Chondrocyte (in vitro differentiated cells): ENCODE measurements around the gene OSBPL1A. TPM values are rescaled to one million over a fixed set of nuclear protein-coding genes. Genes with fewer than 3 reads are reported as not detected.

Experiments used
- DNase-seq: peaks from one replicate; pipeline ENCODE4 v3.0.0; 2021; ENCODE audit warnings: mixed read lengths, low spot score
- H3K27ac Mint-ChIP-seq: one replicate; pipeline ENCODE4 v1.8.0; 2021; ENCODE audit warnings: mild to moderate bottlenecking, moderate library complexity, mixed read lengths; ENCODE audit not compliant: unreplicated experiment
- H3K27me3 Mint-ChIP-seq: 2 replicates; pipeline ENCODE4 v1.8.0; 2021; ENCODE audit warnings: low read depth, mixed read lengths
- H3K36me3 Mint-ChIP-seq: 2 replicates; pipeline ENCODE4 v1.8.0; 2021; ENCODE audit warnings: low read depth, mixed read lengths
- H3K4me1 Mint-ChIP-seq: 2 replicates; pipeline ENCODE4 v1.8.0; 2021; ENCODE audit warnings: low read depth, mild to moderate bottlenecking, mixed read lengths
- H3K4me3 Mint-ChIP-seq: one replicate; pipeline ENCODE4 v1.8.0; 2021; ENCODE audit warnings: mild to moderate bottlenecking, moderate library complexity, mixed read lengths; ENCODE audit not compliant: unreplicated experiment
- H3K9me3 Mint-ChIP-seq: 2 replicates; pipeline ENCODE4 v1.8.0; 2021; ENCODE audit warnings: low read depth, mixed read lengths
- CTCF ChIP-seq: fragments of 200-600 bp; sonication (generic); IDR thresholded peaks from 2 replicates; pipeline ENCODE4 v1.5.0; 2021; ENCODE audit warnings: antibody characterized with exemption, mild to moderate bottlenecking, moderate library complexity
- total RNA-seq: library from RNA; stranded (reverse); gene quantifications from 3 replicates; pipeline ENCODE4 v1.2.1, GENCODE V29; 2021

OSBPL1A gene
- total RNA-seq, 1 donor from 2014 or later = 33.3 TPM

- Mint-ChIP-seq H3K9me3 (no peaks in the 10 kb centered on the region), H3K36me3 (peaks cover 3% of the 10 kb centered on the region), H3K4me3 (no peak overlapping the region), H3K4me1 (no peaks in the 10 kb centered on the region), H3K27me3 (no peaks in the 10 kb centered on the region), H3K27ac (no peak overlapping the region)
- no peak for DNase-seq
- TF ChIP-seq CTCF = no peak
Observed at GRCh38 chr18:24244698-24245097, 152.9 kb downstream of the OSBPL1A start.

- H3K4me1 Mint-ChIP-seq = no peaks in the 10 kb centered on the region
- no peaks in the 10 kb centered on the region for H3K9me3 Mint-ChIP-seq
- no peak for DNase-seq
- TF ChIP-seq CTCF = no peak
- no peak overlapping the region for H3K27ac Mint-ChIP-seq
- no peak overlapping the region for H3K4me3 Mint-ChIP-seq
- no peaks in the 10 kb centered on the region for H3K27me3 Mint-ChIP-seq
- peaks cover 8% of the 10 kb centered on the region for H3K36me3 Mint-ChIP-seq
Observed at GRCh38 chr18:24243677-24244076, 153.9 kb downstream of the OSBPL1A start.

- Mint-ChIP-seq H3K9me3 (peaks cover 5% of the 10 kb centered on the region), H3K36me3 (peaks cover 30% of the 10 kb centered on the region), H3K27me3 (no peaks in the 10 kb centered on the region), H3K4me3 (no peak overlapping the region), H3K27ac (no peak overlapping the region), H3K4me1 (no peaks in the 10 kb centered on the region)
- no peak for TF ChIP-seq CTCF
- DNase-seq = no peak
Observed at GRCh38 chr18:24239341-24239740, 158.3 kb downstream of the OSBPL1A start.

- H3K4me3 Mint-ChIP-seq = no peak overlapping the region
- no peaks in the 10 kb centered on the region for H3K27me3 Mint-ChIP-seq
- H3K27ac Mint-ChIP-seq = no peak overlapping the region
- no peak for TF ChIP-seq CTCF
- H3K9me3 Mint-ChIP-seq = peaks cover 5% of the 10 kb centered on the region
- peaks cover 30% of the 10 kb centered on the region for H3K36me3 Mint-ChIP-seq
- H3K4me1 Mint-ChIP-seq = no peaks in the 10 kb centered on the region
- no peak for DNase-seq
Observed at GRCh38 chr18:24238387-24238786, 159.2 kb downstream of the OSBPL1A start.

GRCh38 chr18:24234850-24235418 is 162.7 kb downstream of the OSBPL1A start:
- no peak overlapping the region for H3K27ac Mint-ChIP-seq
- no peak for DNase-seq
- peaks cover 5% of the 10 kb centered on the region for H3K9me3 Mint-ChIP-seq
- H3K4me1 Mint-ChIP-seq = peaks cover 14% of the 10 kb centered on the region
- no peak for TF ChIP-seq CTCF
- H3K36me3 Mint-ChIP-seq = peaks cover 30% of the 10 kb centered on the region
- no peaks in the 10 kb centered on the region for H3K27me3 Mint-ChIP-seq
- no peak overlapping the region for H3K4me3 Mint-ChIP-seq
